CD4-positive, alpha-beta memory T cell (primary cell): ENCODE results near the gene FOXP1. TPM values are rescaled to one million over a fixed set of nuclear protein-coding genes. Genes with fewer than 3 reads are reported as not detected.

ENCODE experiments used
- CTCF ChIA-PET: fragments of 350-600 bp; sonication (Branson Sonifier 250); formaldehyde crosslinking; loops from one replicate; lab custom pipeline; 2021; ENCODE audit warnings: inconsistent platforms; ENCODE audit not compliant: partially characterized antibody; lab: Charles Lee
- POLR2A ChIA-PET: fragments of 350-600 bp; sonication (Branson Sonifier 250); formaldehyde crosslinking; loops from one replicate; lab custom pipeline; 2021; ENCODE audit not compliant: partially characterized antibody; lab: Charles Lee
- DNase-seq, 5 donors: peaks; one replicate each; pipeline versions ENCODE4 v3.0.0 to v3.0.0-alpha.2; 2020 to 2022; ENCODE audit warnings: mixed read lengths in 1 of 5
- H3K27ac ChIP-seq: one replicate; pipeline ENCODE4 v1.7.0; 2013; ENCODE audit warnings: low read depth, low read length
- H3K27me3 ChIP-seq: 2 replicates; pipeline ENCODE4 v1.7.0; 2013; ENCODE audit warnings: mild to moderate bottlenecking, low read length, moderate library complexity; ENCODE audit not compliant: insufficient read depth
- H3K36me3 ChIP-seq: 2 replicates; pipeline ENCODE4 v1.7.0; 2013; ENCODE audit warnings: mild to moderate bottlenecking, low read length, moderate library complexity; ENCODE audit not compliant: insufficient read depth
- H3K4me1 ChIP-seq: 2 replicates; pipeline ENCODE4 v1.7.0; 2013; ENCODE audit warnings: mild to moderate bottlenecking, low read length, moderate library complexity; ENCODE audit not compliant: insufficient read depth
- H3K4me3 ChIP-seq, 2 donors: one replicate each; pipeline ENCODE4 v1.7.0; 2013; ENCODE audit warnings: low read length in 2 of 2, mild to moderate bottlenecking in 1 of 2
- H3K9me3 ChIP-seq, 2 donors: one replicate each; pipeline ENCODE4 v1.7.0; 2013; ENCODE audit warnings: low read length in 2 of 2, control low read depth in 1 of 2; ENCODE audit not compliant: control insufficient read depth in 1 of 2
- H3K27ac Mint-ChIP-seq, 7 donors: one replicate each; pipeline ENCODE4 v1.8.0; 2020 to 2021; ENCODE audit warnings: mixed read lengths in 7 of 7, mild to moderate bottlenecking in 6 of 7, inconsistent platforms in 3 of 7, moderate library complexity in 3 of 7
- H3K27me3 Mint-ChIP-seq, 2 donors: one replicate each; pipeline ENCODE4 v1.8.0; 2020 to 2021; ENCODE audit warnings: mixed read lengths in 2 of 2
- H3K36me3 Mint-ChIP-seq, 2 donors: one replicate each; pipeline ENCODE4 v1.8.0; 2020 to 2021; ENCODE audit warnings: mixed read lengths in 2 of 2, inconsistent platforms in 1 of 2, mild to moderate bottlenecking in 1 of 2
- H3K4me1 Mint-ChIP-seq, 4 donors: one replicate each; pipeline ENCODE4 v1.8.0; 2020 to 2021; ENCODE audit warnings: mixed read lengths in 4 of 4, mild to moderate bottlenecking in 1 of 4
- H3K4me3 Mint-ChIP-seq, 8 donors: one replicate each; pipeline ENCODE4 v1.8.0; 2020 to 2021; ENCODE audit warnings: mixed read lengths in 8 of 8, mild to moderate bottlenecking in 7 of 8, moderate library complexity in 6 of 8, inconsistent platforms in 3 of 8
- H3K9me3 Mint-ChIP-seq, 8 donors: one replicate each; pipeline ENCODE4 v1.8.0; 2020 to 2021; ENCODE audit warnings: mixed read lengths in 8 of 8, mild to moderate bottlenecking in 5 of 8, inconsistent platforms in 3 of 8, moderate library complexity in 1 of 8
- intact Hi-C: fragments of 100-400 bp; cut with micrococcal nuclease; formaldehyde crosslinking; loops from one replicate; pipeline ENCODE4 v1.15.1; 2023
- polyA plus RNA-seq, 2 donors: library from polyadenylated mRNA; unstranded; fragments of 300-500 nt; fragmentation: Illumina TruSeq; gene quantifications; one replicate each; pipeline ENCODE4 v1.2.3, GENCODE V29; 2021
- total RNA-seq, 2 experiments: library from RNA; stranded (reverse); gene quantifications; one replicate each; pipeline ENCODE4 v1.2.3, GENCODE V29; 2021

The FOXP1 gene
- total and polyA plus RNA-seq, 4 experiments from 2014 or later, result 189 to 348 (median 279) TPM

DNA sequence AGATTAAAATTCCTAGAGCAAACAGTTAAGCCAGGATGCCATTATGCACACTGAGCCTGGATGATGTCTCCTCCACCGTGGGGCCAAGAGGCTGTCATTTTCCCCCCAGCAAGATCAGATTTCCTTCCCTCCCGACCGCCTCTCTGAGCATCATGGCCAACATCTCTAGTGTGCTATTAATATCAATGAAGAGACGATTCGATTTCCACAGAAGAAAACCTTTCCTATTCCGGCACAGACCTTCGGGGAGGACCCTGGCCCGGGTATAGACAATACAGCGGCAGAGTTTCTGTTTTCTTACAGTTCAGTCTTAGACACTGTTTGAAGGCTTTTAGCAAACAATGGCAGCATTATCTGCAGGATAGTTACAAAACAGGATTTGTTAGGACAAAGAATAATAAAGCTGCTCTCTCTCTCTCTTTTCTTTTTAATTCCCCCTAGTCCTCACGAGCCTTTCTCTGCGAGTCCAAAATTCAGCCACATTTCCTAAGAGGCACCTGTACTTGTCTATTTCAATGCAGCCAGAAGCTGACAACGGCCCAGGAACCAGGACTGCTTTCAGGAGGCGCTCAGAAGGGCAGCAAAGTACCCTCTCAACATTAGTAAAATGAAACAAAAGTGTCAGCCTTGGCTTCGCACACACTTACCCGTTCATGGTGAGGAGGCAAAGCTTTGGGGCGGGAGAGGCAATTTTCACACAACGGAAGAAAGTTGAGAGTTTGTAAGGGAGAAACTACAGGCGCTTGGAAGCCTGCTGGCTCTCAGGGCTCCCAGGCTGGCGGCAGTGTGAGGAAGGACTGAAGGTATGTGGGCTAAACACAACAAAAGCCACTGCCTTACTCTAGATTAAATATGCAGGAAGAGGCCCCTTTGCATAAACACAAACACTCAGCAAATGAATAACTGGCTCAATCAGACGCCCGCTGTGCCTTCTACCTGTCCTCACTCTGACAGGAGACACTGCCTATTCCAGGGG lies 278.0 kb downstream of the FOXP1 start:
- no peaks in the 10 kb centered on the region for H3K9me3 ChIP-seq
- intact Hi-C loops, result loop anchor here (2.0 to 5.0 kb wide), 4 partner anchors 243 to 755 kb away; partner anchors contain the start of gene FOXP1
- Mint-ChIP-seq H3K27ac (peak overlapping the region; percentile 81 to 96 (median 88)), H3K27me3 (no peaks in the 10 kb centered on the region), H3K9me3 (no peaks in the 10 kb centered on the region), H3K36me3 (peaks cover 7 to 14% of the 10 kb centered on the region in 2 donors), H3K4me1 (peaks cover 62 to 92% (median 76%) of the 10 kb centered on the region in 4 donors), H3K4me3 (peak overlapping the region; percentile 82 to 96 (median 88))
- H3K4me1 ChIP-seq, result peaks cover 80% of the 10 kb centered on the region
- H3K27ac ChIP-seq, result peak overlapping the region; percentile 11
- CTCF ChIA-PET, result interaction anchor here (0.8 to 1.5 kb wide), 2 partner anchors 93 to 206 kb away, joined by 3 to 5 read pairs; no protein-coding TSS in a partner anchor
- peak overlapping the region; percentile 21 to 30 for H3K4me3 ChIP-seq
- POLR2A ChIA-PET, result interaction anchor here (0.8 kb wide), 1 partner anchor 178 kb away, joined by 4 read pairs; no protein-coding TSS in a partner anchor
- no peaks in the 10 kb centered on the region for H3K27me3 ChIP-seq
- peak in 2 of 5 donors; percentile 14 to 15 for DNase-seq
- no peaks in the 10 kb centered on the region for H3K36me3 ChIP-seq

DNA sequence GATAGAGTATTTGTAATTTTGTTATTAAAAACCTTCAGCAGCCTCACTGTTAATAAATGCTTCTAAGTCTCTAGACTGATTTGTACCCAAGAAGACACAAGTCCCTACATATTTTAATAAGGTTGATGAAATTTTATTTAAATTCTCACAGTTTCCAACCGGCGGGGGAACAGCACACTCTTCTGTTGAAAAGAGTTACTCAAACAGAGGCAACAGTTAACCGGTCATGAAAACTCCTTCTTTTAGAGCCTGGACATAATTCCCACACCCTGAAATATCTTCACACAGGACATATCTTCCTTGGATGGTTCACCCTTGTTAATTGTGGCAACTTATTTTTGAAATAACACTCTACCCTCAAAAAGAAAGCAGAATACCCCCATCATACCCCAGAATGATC lies 278.8 kb downstream of the FOXP1 start:
- Mint-ChIP-seq H3K9me3 (no peaks in the 10 kb centered on the region), H3K27ac (peak overlapping the region; percentile 81 to 96 (median 88)), H3K4me1 (peaks cover 57 to 92% (median 77%) of the 10 kb centered on the region in 4 donors), H3K36me3 (peaks cover 7 to 18% of the 10 kb centered on the region in 2 donors), H3K27me3 (no peaks in the 10 kb centered on the region), H3K4me3 (peak overlapping the region; percentile 82 to 96 (median 88))
- Histone ChIP-seq H3K27ac (no peak overlapping the region), H3K4me1 (peaks cover 77% of the 10 kb centered on the region), H3K36me3 (no peaks in the 10 kb centered on the region), H3K9me3 (no peaks in the 10 kb centered on the region), H3K27me3 (no peaks in the 10 kb centered on the region), H3K4me3 (no peak overlapping the region)
- peak in 1 of 5 donors; percentile 15 for DNase-seq
- POLR2A ChIA-PET, result no interaction called here
- CTCF ChIA-PET, result interaction anchor here (1.5 kb wide), 1 partner anchor 207 kb away, joined by 5 read pairs; no protein-coding TSS in a partner anchor
- intact Hi-C loops, result loop anchor here (2.0 to 5.0 kb wide), 4 partner anchors 208 to 754 kb away; partner anchors contain the start of gene FOXP1

DNA sequence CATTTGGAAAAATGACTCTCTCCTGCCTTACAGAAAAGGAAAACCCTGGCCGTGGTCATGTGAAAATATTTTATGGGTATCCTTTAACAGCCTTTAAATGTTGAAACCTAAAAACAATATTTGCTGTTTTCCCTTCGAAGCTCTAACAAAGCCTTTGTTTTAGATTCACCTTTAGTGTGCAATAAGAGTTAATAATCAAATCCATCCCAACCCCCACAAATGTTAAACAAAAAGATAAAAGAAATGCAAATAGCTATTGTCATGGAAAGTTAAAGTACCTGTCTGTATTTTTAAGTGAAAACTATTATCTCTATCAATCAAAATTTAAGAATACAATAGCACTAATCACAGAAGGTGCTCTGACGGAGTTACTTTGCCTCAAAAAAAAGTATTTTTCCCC lies 279.3 kb downstream of the FOXP1 start:
- H3K27ac Mint-ChIP-seq, result peak overlapping the region; percentile 48 to 92 (median 81)
- Histone ChIP-seq H3K27ac (no peak overlapping the region), H3K4me1 (peaks cover 72% of the 10 kb centered on the region), H3K36me3 (no peaks in the 10 kb centered on the region), H3K27me3 (no peaks in the 10 kb centered on the region), H3K9me3 (no peaks in the 10 kb centered on the region), H3K4me3 (no peak overlapping the region)
- intact Hi-C loops, result loop anchor here (2.0 to 5.0 kb wide), 2 partner anchors 208 to 753 kb away; no protein-coding TSS in a partner anchor
- H3K4me3 Mint-ChIP-seq, result peak overlapping the region; percentile 82 to 96 (median 88)
- peaks cover 9 to 17% of the 10 kb centered on the region in 2 donors for H3K36me3 Mint-ChIP-seq
- peaks cover 54 to 90% (median 75%) of the 10 kb centered on the region in 4 donors for H3K4me1 Mint-ChIP-seq
- POLR2A ChIA-PET, result no interaction called here
- no peaks in the 10 kb centered on the region for H3K9me3 Mint-ChIP-seq
- no peak for DNase-seq
- H3K27me3 Mint-ChIP-seq, result no peaks in the 10 kb centered on the region
- CTCF ChIA-PET, result interaction anchor here (1.5 kb wide), 1 partner anchor 207 kb away, joined by 5 read pairs; no protein-coding TSS in a partner anchor

DNA sequence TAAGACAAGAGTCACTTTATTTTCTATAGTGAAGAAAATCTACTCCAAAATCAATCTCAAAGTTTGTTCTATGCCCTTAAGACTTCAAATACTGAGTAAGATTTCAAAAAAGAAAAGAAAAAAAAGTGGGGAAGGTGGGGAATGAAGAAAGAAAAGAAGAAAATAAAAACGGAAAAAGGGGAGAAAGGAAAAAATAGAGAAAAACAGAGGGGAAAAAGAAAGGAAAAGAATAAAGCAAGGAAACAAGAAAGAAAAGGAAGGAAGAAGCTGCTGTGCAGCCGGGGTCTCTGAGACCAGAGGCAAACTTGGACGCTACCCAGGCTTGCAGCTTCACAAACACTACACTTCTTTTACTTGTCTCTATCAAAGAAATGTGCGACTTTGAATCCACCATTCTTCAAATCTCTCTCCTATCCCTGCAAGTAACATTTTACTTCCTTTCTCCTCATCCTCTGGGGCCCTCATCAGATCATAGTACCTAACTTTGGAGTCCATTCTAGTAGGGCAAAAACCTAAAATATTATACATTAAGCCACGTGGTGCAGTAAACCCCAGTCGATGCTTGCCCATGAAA lies 279.8 kb downstream of the FOXP1 start:
- Mint-ChIP-seq H3K9me3 (no peaks in the 10 kb centered on the region), H3K4me1 (peaks cover 50 to 86% (median 70%) of the 10 kb centered on the region in 4 donors), H3K27ac (peak overlapping the region; percentile 20 to 92 (median 84)), H3K36me3 (peaks cover 13 to 15% of the 10 kb centered on the region in 2 donors), H3K27me3 (no peaks in the 10 kb centered on the region), H3K4me3 (peak overlapping the region; percentile 65 to 96 (median 88))
- DNase-seq, result no peak
- intact Hi-C loops, result loop anchor here (2.0 to 5.0 kb wide), 2 partner anchors 209 to 753 kb away; no protein-coding TSS in a partner anchor
- H3K9me3 ChIP-seq, result no peaks in the 10 kb centered on the region
- H3K36me3 ChIP-seq, result no peaks in the 10 kb centered on the region
- H3K27me3 ChIP-seq, result no peaks in the 10 kb centered on the region
- no peak overlapping the region for H3K27ac ChIP-seq
- no peak overlapping the region for H3K4me3 ChIP-seq
- peaks cover 67% of the 10 kb centered on the region for H3K4me1 ChIP-seq
- POLR2A ChIA-PET, result no interaction called here
- CTCF ChIA-PET, result interaction anchor here (1.4 kb wide), 1 partner anchor 753 kb away, joined by 3 read pairs; no protein-coding TSS in a partner anchor

DNA sequence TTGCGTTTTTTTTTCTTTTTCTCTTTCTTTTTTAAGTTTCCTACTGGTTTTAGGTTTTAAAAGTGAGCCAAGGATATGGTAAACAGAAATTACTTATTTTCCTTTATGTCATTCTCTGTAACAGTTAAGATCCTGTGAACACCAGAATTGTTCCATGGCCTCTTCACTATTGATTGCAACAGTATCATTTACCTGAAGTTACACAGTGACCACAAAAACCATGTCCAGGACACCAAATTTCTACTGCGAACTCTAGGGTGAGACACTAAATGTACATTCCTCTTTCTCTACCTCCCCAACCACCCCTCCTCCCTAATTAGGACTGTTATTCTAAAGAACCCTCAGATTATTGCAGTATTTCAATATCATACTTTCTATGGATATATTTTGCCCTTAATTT lies 280.9 kb downstream of the FOXP1 start:
- H3K27ac Mint-ChIP-seq, result peak overlapping the region in 6 of 7 donors; percentile 44 to 81 (median 76)
- H3K4me3 Mint-ChIP-seq, result peak overlapping the region in 7 of 8 donors; percentile 62 to 90 (median 69)
- Histone ChIP-seq H3K4me3 (no peak overlapping the region), H3K9me3 (no peaks in the 10 kb centered on the region), H3K27me3 (no peaks in the 10 kb centered on the region), H3K36me3 (no peaks in the 10 kb centered on the region), H3K4me1 (peaks cover 59% of the 10 kb centered on the region), H3K27ac (no peak overlapping the region)
- no peak for DNase-seq
- no peaks in the 10 kb centered on the region for H3K27me3 Mint-ChIP-seq
- no peaks in the 10 kb centered on the region for H3K9me3 Mint-ChIP-seq
- intact Hi-C loops, result loop anchor here (5.0 kb wide), 1 partner anchor 210 kb away; no protein-coding TSS in a partner anchor
- peaks cover 44 to 79% (median 61%) of the 10 kb centered on the region in 4 donors for H3K4me1 Mint-ChIP-seq
- H3K36me3 Mint-ChIP-seq, result peaks cover 13 to 20% of the 10 kb centered on the region in 2 donors
- ChIA-PET POLR2A (interaction anchor here (0.7 kb wide), 1 partner anchor 10 kb away, joined by 3 read pairs; no protein-coding TSS in a partner anchor), CTCF (interaction anchor here (0.6 to 1.4 kb wide), 2 partner anchors 26 to 752 kb away, joined by 3 read pairs; no protein-coding TSS in a partner anchor)

DNA sequence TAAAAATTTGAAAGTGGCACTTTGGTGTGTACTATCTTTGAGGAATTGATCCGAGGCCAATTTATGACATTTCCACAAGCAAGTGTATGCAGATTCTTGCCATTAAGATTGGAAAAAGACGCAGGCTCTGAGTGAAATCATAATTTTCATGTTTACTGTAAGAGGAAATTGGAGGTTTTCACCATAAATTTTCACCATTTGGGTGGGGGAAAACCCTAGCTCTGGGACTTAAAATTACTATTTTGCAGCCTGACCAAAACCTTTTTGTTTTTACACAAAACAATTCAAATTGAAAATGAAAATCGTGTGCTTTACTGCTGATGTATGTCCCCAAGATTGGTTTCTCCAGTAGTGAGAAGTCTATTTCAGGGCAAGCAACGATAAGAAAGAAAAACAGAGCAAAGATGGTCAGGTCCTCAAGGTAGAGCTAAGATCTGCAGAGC lies 282.6 kb downstream of the FOXP1 start:
- Mint-ChIP-seq H3K36me3 (peaks cover 25 to 32% of the 10 kb centered on the region in 2 donors), H3K4me3 (peak overlapping the region; percentile 14 to 82 (median 66)), H3K9me3 (no peaks in the 10 kb centered on the region), H3K27ac (peak overlapping the region; percentile 24 to 90 (median 71)), H3K27me3 (no peaks in the 10 kb centered on the region), H3K4me1 (peaks cover 40 to 72% (median 61%) of the 10 kb centered on the region in 4 donors)
- no peak for DNase-seq
- peaks cover 45% of the 10 kb centered on the region for H3K4me1 ChIP-seq
- ChIA-PET CTCF (interaction anchor here (1.5 kb wide), 1 partner anchor 284 kb away, joined by 3 read pairs; no protein-coding TSS in a partner anchor), POLR2A (no interaction called here)
- H3K27ac ChIP-seq, result no peak overlapping the region
- no peaks in the 10 kb centered on the region for H3K27me3 ChIP-seq
- H3K4me3 ChIP-seq, result no peak overlapping the region
- no peaks in the 10 kb centered on the region for H3K36me3 ChIP-seq
- intact Hi-C loops, result loop anchor here (5.0 kb wide), 1 partner anchor 211 kb away; no protein-coding TSS in a partner anchor
- H3K9me3 ChIP-seq, result no peaks in the 10 kb centered on the region
